Hematopoietic multipotent progenitor cell treated with erythropoietin and hydrocortisone succinate and interleukin-3 and kit ligand, for 17 days (in vitro differentiated cells): ENCODE measurements around the gene USP11.
"Not testable (repeated sequence)": the region's sequence is repeated elsewhere in the genome, so short reads cannot be mapped to it uniquely, and the experiment has no call there.

Source experiments
- DNase-seq: peaks from one replicate; pipeline ENCODE4 v3.0.0-alpha.2; 2015; ENCODE audit warnings: low spot score

The USP11 gene

GRCh38 chrX:47247206-47247998 is 14.6 kb downstream of the USP11 start:
- no peak for DNase-seq

GRCh38 chrX:47247999-47248320 is 15.2 kb downstream of the USP11 start:
- DNase-seq: no peak

GRCh38 chrX:47248576-47248975 is 15.8 kb downstream of the USP11 start:
- DNase-seq: no peak

- DNase-seq: no peak
Observed at GRCh38 chrX:47250017-47250347, 17.2 kb downstream of the USP11 start.

GRCh38 chrX:47257620-47258019 is 24.8 kb downstream of the USP11 start:
- DNase-seq: not testable (repeated sequence)

GRCh38 chrX:47264483-47265173 is 31.8 kb downstream of the USP11 start:
- DNase-seq: no peak

GRCh38 chrX:47266643-47267042 is 33.8 kb downstream of the USP11 start:
- no peak for DNase-seq

GRCh38 chrX:47272013-47272408 is 39.2 kb downstream of the USP11 start:
- no peak for DNase-seq

GRCh38 chrX:47273011-47273730 is 40.4 kb downstream of the USP11 start:
- DNase-seq: no peak

GRCh38 chrX:47278691-47279090 is 45.9 kb downstream of the USP11 start:
- DNase-seq: no peak

GRCh38 chrX:47283015-47283771 is 50.4 kb downstream of the USP11 start:
- DNase-seq: no peak

- not testable (repeated sequence) for DNase-seq
Observed at GRCh38 chrX:47284616-47285015, 51.8 kb downstream of the USP11 start.

GRCh38 chrX:47285836-47286320 is 53.1 kb downstream of the USP11 start:
- DNase-seq: no peak

- no peak for DNase-seq
Observed at GRCh38 chrX:47293106-47293505, 60.3 kb downstream of the USP11 start.

GRCh38 chrX:47296766-47297365 is 64.1 kb downstream of the USP11 start:
- DNase-seq: no peak

- DNase-seq: no peak
Observed at GRCh38 chrX:47297874-47298273, 65.1 kb downstream of the USP11 start.
